ENCODE data around the gene TLCD2.
"Not testable (repeated sequence)": the region's sequence is repeated elsewhere in the genome, so short reads cannot be mapped to it uniquely, and the experiment has no call there.

The TLCD2 gene

GRCh38 chr17:1735834-1736347 is 25.7 kb upstream of the TLCD2 start:
- no peak for DNase-seq

GRCh38 chr17:1735418-1735817 is 25.2 kb upstream of the TLCD2 start:
- DNase-seq, result no peak

- no peak for DNase-seq
Observed at GRCh38 chr17:1733759-1734158, 23.6 kb upstream of the TLCD2 start.

- no peak for DNase-seq
Observed at GRCh38 chr17:1732833-1733321, 22.7 kb upstream of the TLCD2 start.

GRCh38 chr17:1732241-1732832 is 22.2 kb upstream of the TLCD2 start:
- no peak for DNase-seq

- DNase-seq, result no peak
Observed at GRCh38 chr17:1731194-1731506, 21.0 kb upstream of the TLCD2 start.

GRCh38 chr17:1730326-1731193 is 20.4 kb upstream of the TLCD2 start:
- no peak for DNase-seq

GRCh38 chr17:1729966-1730325 is 19.8 kb upstream of the TLCD2 start:
- no peak for DNase-seq

- no peak for DNase-seq
Observed at GRCh38 chr17:1727876-1728630, 17.9 kb upstream of the TLCD2 start.

GRCh38 chr17:1727258-1727789 is 17.1 kb upstream of the TLCD2 start:
- no peak for DNase-seq

GRCh38 chr17:1726626-1727257 is 16.6 kb upstream of the TLCD2 start:
- DNase-seq, result no peak

GRCh38 chr17:1725642-1726511 is 15.7 kb upstream of the TLCD2 start:
- DNase-seq, result no peak

- DNase-seq, result peak in 1 of 2 experiments; percentile 49
Observed at GRCh38 chr17:1724869-1725641, 14.9 kb upstream of the TLCD2 start.

- DNase-seq, result peak; percentile 66 to 89
Observed at GRCh38 chr17:1724351-1724868, 14.2 kb upstream of the TLCD2 start, which contains the start of gene WDR81. WDR81 (plus strand) TSS chr17:1724704; CDS start chr17:1724960, 256 bp downstream.

GRCh38 chr17:1722022-1722421 is 11.8 kb upstream of the TLCD2 start:
- DNase-seq, result not testable (repeated sequence)

- DNase-seq, result peak; percentile 60 to 72
Observed at GRCh38 chr17:1720856-1721386, 10.7 kb upstream of the TLCD2 start.

- no peak for DNase-seq
Observed at GRCh38 chr17:1718362-1719165, 8.4 kb upstream of the TLCD2 start.

GRCh38 chr17:1716912-1717695 is 6.9 kb upstream of the TLCD2 start:
- DNase-seq, result peak; percentile 100
